Tibial artery (tissue), 4 donors: ENCODE measurements around the gene RBM19.

ENCODE experiments used
- DNase-seq, 2 donors: peaks; one replicate each; pipeline ENCODE4 v3.0.0-alpha.2; 2019
- H3K27ac ChIP-seq, 2 donors: fragments of 200-600 bp; sonication (generic) in 1 of 2; 1 replicate in 1 of 2; 2 replicates in 1 of 2; pipeline ENCODE4 v1.5.1; 2018 to 2019; ENCODE audit warnings: mild to moderate bottlenecking in 1 of 2
- H3K27me3 ChIP-seq, 2 donors: fragments of 200-600 bp; sonication (generic) in 1 of 2; one replicate each; pipeline versions ENCODE4 v1.5.1 to v1.6.0; 2016 to 2019
- H3K36me3 ChIP-seq, 3 donors: fragments of 200-600 bp; sonication (generic) in 2 of 3; one replicate each; pipeline ENCODE4 v1.5.1; 2016 to 2019; ENCODE audit warnings: mild to moderate bottlenecking in 2 of 3
- H3K4me1 ChIP-seq, 4 donors: fragments of 200-600 bp; sonication (generic) in 2 of 4; 1 replicate in 3 of 4; 2 replicates in 1 of 4; pipeline ENCODE4 v1.5.1; 2016 to 2019
- H3K4me3 ChIP-seq, 2 donors: fragments of 200-600 bp; sonication (generic) in 1 of 2; 1 replicate in 1 of 2; 2 replicates in 1 of 2; pipeline ENCODE4 v1.5.1; 2018 to 2019; ENCODE audit warnings: mild to moderate bottlenecking in 2 of 2
- H3K9me3 ChIP-seq, 3 donors: fragments of 200-600 bp; sonication (generic) in 1 of 3; one replicate each; pipeline ENCODE4 v1.5.1; 2016 to 2019
- CTCF ChIP-seq, 2 experiments: fragments of 200-600 bp in 1 of 2; fragments of 450-650 bp in 1 of 2; IDR thresholded peaks; one replicate each; pipeline ENCODE4 v1.5.1; 2017 to 2019; ENCODE audit warnings: antibody characterized with exemption in 2 of 2, mild to moderate bottlenecking in 1 of 2, moderate library complexity in 1 of 2
- intact Hi-C: fragments of 100-400 bp; cut with DNase I; formaldehyde crosslinking; loops from one replicate; pipeline ENCODE4 v1.15.0; 2023; ENCODE audit warnings: low total_unique reads

RBM19 gene

GRCh38 chr12:113932381-113933196 is 33.5 kb downstream of the RBM19 start:
- no peak for DNase-seq
- Histone ChIP-seq H3K4me3 (no peak overlapping the region), H3K36me3 (peaks cover 50 to 93% (median 60%) of the 10 kb centered on the region in 3 donors), H3K27me3 (no peaks in the 10 kb centered on the region), H3K4me1 (peaks cover 0 to 6% (median 6%) of the 10 kb centered on the region in 4 donors), H3K27ac (no peak overlapping the region), H3K9me3 (no peaks in the 10 kb centered on the region)
- intact Hi-C loops: no loop called here
- no peak for TF ChIP-seq CTCF (IDR thresholded peaks at IDR 0.05)

GRCh38 chr12:113931517-113931916 is 34.6 kb downstream of the RBM19 start:
- no peak overlapping the region for H3K27ac ChIP-seq
- intact Hi-C loops: no loop called here
- H3K9me3 ChIP-seq: no peaks in the 10 kb centered on the region

DNA sequence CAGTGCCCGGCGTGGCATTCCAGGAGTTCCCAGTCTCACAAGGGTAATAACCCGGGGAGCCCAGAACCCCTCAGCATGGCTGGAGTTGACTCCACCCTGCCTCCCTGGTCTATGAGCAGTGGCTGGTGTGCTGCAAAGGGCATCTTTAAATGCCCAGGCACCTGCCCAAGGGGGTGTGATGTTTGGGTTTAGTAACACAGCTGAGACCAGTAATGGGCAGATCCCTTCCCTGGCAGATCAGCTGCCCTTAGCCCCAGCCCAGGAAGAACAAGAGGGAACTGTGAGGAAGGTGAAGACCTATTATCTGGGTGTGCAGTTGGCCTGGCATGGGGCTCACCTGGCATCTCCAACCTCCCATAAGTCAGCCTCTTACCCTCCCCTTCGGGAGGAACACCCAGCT is 35.9 kb downstream of the RBM19 start:
- no peak for TF ChIP-seq CTCF (IDR thresholded peaks at IDR 0.05)
- H3K4me1 ChIP-seq: peaks cover 0 to 6% (median 6%) of the 10 kb centered on the region in 4 donors
- intact Hi-C loops: no loop called here
- no peak overlapping the region for H3K27ac ChIP-seq
- H3K9me3 ChIP-seq: no peaks in the 10 kb centered on the region
- peaks cover 49 to 91% (median 61%) of the 10 kb centered on the region in 3 donors for H3K36me3 ChIP-seq
- H3K4me3 ChIP-seq: no peak overlapping the region
- DNase-seq: no peak
- H3K27me3 ChIP-seq: no peaks in the 10 kb centered on the region

More at GRCh38 chr12:113931517-113931916, 34.6 kb downstream of the RBM19 start:
- no peak for TF ChIP-seq CTCF (IDR thresholded peaks at IDR 0.05)
- DNase-seq: no peak
- H3K4me1 ChIP-seq: peaks cover 0 to 6% (median 6%) of the 10 kb centered on the region in 4 donors
- H3K4me3 ChIP-seq: no peak overlapping the region
- H3K27me3 ChIP-seq: no peaks in the 10 kb centered on the region
- H3K36me3 ChIP-seq: peaks cover 45 to 91% (median 59%) of the 10 kb centered on the region in 3 donors

GRCh38 chr12:113929312-113929989 is 36.7 kb downstream of the RBM19 start:
- no peaks in the 10 kb centered on the region for H3K27me3 ChIP-seq
- H3K36me3 ChIP-seq: peaks cover 48 to 91% (median 66%) of the 10 kb centered on the region in 3 donors
- no peak for TF ChIP-seq CTCF (IDR thresholded peaks at IDR 0.05)
- intact Hi-C loops: no loop called here
- H3K4me1 ChIP-seq: peaks cover 0 to 6% (median 6%) of the 10 kb centered on the region in 4 donors
- no peaks in the 10 kb centered on the region for H3K9me3 ChIP-seq
- H3K27ac ChIP-seq: no peak overlapping the region
- H3K4me3 ChIP-seq: no peak overlapping the region
- DNase-seq: no peak

GRCh38 chr12:113926788-113927187 is 39.3 kb downstream of the RBM19 start:
- no peak for DNase-seq
- Histone ChIP-seq H3K4me3 (no peak overlapping the region), H3K27ac (no peak overlapping the region), H3K4me1 (no peaks in the 10 kb centered on the region), H3K9me3 (no peaks in the 10 kb centered on the region), H3K27me3 (no peaks in the 10 kb centered on the region), H3K36me3 (peaks cover 61 to 94% (median 69%) of the 10 kb centered on the region in 3 donors)
- TF ChIP-seq CTCF (IDR thresholded peaks at IDR 0.05): no peak
- intact Hi-C loops: no loop called here
